Hepatocyte (in vitro differentiated cells): ENCODE data around the gene ADAM17.

Experiments used
- CTCF ChIP-seq: fragments of 200-600 bp; sonication (generic); IDR thresholded peaks from 2 replicates; pipeline ENCODE4 v1.5.1; 2016; ENCODE audit warnings: antibody characterized with exemption, mild to moderate bottlenecking; ENCODE audit not compliant: poor library complexity
- EZH2 ChIP-seq: fragments of 200-600 bp; sonication (generic); IDR thresholded peaks from 2 replicates; pipeline ENCODE4 v1.6.1; 2016; ENCODE audit warnings: antibody characterized with exemption, mild to moderate bottlenecking, borderline replicate concordance
- EZH2phosphoT487 ChIP-seq: fragments of 200-600 bp; sonication (generic); IDR thresholded peaks from one replicate; pipeline ENCODE4 v1.6.1; 2018; ENCODE audit warnings: antibody characterized with exemption, mild to moderate bottlenecking, low read depth, moderate library complexity; ENCODE audit not compliant: unreplicated experiment, severe bottlenecking

GRCh38 chr2:9536504-9536903 is 19.1 kb downstream of the ADAM17 start:
- TF ChIP-seq CTCF (no peak), EZH2 (no peak), EZH2phosphoT487 (no peak)
